Nucleus accumbens (tissue), 56 donors: Measurements from ENCODE around the gene SPTB.
A peak's percentile ranks its signal among the peaks of the same experiment; 100 is the strongest.

Source experiments
- DNase-seq, 56 donors: peaks; one replicate each; lab custom pipeline; 2025; lab: John Stamatoyannopoulos, UW

The SPTB gene

GRCh38 chr14:64736271-64737169, 143.2 kb downstream of the SPTB start:
- DNase-seq = no peak

DNA sequence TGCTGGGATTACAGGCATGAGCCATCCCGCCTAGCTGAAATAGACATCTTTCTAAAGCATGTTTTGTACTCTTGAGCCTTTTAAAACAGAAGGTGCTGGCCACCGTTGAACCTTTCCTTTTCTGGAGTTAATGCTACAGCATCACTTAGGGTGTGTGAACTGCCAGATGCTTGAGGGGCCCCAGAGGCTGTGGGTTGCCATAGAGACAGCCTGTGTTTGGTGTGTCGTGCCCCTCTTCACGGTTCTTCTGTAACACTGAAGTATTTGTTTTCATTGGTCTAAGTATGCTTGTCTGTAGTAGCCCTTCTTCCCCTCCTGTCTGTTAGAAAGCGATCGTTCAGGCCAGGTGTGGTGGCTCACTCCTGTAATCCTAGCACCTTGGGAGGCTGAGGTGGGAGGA, 144.7 kb downstream of the SPTB start:
- DNase-seq = no peak

- DNase-seq = no peak
These were observed 145.8 kb downstream of the SPTB start for GRCh38 chr14:64733899-64734298.

DNA sequence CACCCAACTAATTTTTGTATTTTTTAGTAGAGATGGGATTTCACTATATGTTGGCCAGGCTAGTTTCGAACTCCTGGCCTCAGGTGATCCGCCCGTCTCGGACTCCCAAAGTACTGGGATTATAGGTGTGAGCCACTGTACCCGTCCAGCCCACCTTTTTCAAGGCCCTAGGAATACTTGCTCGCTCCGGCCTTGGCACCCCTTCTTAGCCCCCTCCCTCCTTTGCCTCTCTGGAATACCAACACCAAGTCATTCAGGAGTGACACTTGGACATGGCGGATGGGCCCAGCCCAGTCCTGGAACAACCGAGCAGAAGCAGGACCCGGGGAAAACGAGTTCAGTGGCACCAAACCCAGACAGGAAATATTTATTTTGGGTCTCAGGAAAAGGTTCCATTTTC, 146.4 kb downstream of the SPTB start:
- no peak for DNase-seq

GRCh38 chr14:64732536-64733120, 147.1 kb downstream of the SPTB start:
- no peak for DNase-seq

- no peak for DNase-seq
These were observed 147.6 kb downstream of the SPTB start for GRCh38 chr14:64732066-64732465.

DNA sequence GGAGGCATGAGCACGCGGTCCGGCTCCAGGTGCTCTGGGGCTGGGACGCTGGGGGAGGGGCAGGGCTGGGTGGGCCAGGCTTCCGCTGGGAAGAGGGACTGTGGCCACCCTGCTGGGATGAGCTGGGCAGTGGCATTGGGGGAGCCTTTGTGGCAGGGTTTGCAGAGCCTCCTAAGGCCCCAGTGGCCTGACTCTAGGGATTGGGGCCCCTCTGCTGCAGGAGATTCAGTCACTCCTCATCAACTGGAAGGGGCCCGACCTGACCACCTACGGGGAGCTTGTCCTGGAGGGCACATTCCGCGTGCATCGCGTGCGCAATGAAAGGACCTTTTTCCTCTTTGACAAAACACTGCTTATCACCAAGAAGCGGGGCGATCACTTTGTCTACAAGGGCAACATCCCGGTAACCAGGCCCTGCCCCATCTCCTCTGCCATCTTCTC, 148.5 kb downstream of the SPTB start:
- no peak for DNase-seq

DNA sequence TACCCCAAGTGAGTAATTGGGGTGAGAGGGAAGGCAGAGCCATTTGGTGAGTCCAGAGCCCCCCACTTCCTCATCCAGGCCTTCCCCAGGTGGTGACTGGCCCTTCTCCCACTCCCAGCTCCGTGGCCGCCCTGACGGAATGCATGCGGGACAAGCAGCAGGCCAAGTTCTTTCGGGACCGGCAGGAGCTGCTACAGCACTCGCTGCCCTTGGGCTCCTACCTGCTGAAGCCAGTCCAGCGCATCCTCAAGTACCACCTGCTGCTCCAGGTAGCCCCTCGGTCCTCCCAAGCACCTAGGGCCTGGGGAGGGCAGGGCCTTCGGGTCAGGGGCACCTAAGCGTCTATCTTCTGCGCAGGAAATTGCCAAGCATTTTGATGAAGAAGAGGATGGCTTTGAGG, 149.0 kb downstream of the SPTB start:
- no peak for DNase-seq

DNA sequence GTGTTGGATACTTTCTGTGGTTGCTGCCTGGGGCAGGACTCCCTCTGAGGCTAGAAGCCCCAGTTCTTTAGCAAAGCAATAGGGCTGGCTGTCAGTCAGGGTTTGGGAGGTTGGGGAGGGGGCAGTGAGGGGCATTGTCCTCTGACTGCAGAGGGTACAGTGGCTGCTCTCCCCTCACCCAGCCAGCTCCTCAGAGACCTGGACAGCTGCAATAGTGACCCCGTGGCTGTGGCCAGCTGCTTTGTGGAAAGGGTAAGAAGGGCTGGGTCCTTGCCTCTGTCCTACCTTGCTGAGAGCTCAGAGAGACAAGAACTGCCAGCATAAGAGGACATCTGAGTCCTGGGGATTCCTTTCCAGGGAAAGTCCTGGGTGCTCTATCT, 149.7 kb downstream of the SPTB start:
- DNase-seq = no peak

DNA sequence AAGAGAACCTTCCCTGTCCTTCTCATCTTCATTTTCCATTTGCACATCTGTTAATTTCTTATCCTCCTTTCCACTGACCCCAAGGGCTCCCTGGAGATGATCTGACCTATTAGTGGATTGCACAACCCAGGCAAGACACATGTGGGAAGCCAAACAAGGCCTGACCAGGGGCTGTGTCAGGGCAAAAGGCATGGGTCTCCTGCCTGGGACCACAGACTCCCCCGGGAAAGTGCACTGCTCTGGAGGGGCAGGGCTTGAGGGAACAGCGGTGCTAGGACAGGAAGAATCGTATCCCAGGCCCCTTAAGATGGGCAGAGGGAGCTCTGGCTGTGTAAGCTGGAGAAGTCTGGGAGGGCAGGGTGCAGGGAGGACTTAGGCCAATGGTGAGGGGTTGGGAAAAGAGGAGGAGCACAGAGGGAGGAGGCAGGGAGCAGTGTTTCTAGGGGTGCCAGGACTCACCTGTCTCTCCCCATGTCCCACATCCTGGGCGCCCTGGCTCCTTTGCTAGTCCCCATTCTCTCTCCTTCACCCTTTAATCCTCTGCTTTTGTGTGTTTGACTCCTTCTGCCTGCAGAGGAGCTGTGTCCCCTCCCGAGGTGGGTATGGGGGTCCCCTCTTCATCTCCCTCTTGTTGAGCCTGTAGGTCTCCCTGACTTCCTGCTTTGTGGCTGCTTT, 150.2 kb downstream of the SPTB start:
- DNase-seq = no peak

DNA sequence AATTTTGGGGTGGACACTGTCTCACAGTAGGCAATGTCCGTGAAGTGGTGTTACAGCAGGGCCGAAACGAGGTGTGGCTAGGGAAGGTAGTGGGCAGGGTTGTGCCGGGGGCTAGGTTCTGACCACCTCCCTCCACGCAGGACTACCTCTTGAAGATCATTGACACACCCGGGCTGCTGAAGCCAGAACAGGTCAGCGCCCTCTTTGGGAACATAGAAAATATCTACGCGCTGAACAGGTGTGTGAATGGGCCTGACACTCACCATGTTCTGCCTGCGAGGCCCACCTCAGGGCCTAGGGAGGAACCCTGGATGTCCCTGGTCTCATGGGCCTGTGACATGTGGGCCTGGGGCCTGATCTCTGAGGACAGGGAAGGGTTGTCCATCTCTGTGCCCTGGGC, 150.9 kb downstream of the SPTB start:
- DNase-seq = no peak

GRCh38 chr14:64728106-64728505, 151.6 kb downstream of the SPTB start:
- DNase-seq = no peak

DNA sequence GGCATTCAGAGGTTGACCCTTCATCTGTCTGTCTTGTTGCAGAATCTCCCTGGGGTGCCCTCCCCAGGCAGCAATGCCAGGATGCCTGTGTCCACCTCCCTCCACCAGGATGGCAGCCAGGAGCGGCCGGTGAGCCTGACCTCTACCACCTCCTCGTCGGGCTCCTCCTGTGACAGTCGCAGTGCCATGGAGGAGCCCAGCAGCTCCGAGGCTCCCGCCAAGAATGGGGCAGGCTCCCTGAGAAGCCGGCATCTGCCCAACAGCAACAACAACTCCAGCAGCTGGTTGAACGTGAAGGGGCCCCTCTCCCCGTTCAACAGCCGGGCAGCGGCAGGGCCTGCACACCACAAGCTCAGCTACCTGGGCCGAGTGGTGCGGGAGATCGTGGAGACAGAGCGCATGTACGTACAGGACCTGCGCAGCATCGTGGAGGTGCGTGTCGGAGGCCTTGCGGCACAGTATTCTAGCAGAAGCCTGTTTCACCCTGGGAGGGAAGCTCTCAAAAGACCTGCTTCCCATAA, 152.1 kb downstream of the SPTB start:
- DNase-seq = peak in 1 of 56 donors; percentile 31

DNA sequence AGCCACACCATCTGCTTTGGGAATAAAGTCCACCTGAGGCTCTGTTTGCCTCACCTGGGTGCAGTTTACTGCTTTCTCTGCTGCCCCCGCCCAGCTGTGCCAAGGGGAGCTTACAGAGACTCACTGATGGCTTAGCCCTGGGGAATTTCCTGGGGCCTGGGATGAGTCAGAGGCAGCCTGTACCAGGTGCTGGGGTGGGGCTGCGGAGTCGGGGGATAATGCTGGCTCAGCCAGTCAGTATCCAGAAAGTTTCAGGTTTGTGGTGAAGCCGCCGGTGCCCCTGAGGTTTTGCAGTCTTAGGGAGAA, 153.2 kb downstream of the SPTB start:
- DNase-seq = peak in 4 of 56 donors; percentile 13 to 34 (median 30)

GRCh38 chr14:64725879-64726584, 153.7 kb downstream of the SPTB start:
- DNase-seq = no peak

DNA sequence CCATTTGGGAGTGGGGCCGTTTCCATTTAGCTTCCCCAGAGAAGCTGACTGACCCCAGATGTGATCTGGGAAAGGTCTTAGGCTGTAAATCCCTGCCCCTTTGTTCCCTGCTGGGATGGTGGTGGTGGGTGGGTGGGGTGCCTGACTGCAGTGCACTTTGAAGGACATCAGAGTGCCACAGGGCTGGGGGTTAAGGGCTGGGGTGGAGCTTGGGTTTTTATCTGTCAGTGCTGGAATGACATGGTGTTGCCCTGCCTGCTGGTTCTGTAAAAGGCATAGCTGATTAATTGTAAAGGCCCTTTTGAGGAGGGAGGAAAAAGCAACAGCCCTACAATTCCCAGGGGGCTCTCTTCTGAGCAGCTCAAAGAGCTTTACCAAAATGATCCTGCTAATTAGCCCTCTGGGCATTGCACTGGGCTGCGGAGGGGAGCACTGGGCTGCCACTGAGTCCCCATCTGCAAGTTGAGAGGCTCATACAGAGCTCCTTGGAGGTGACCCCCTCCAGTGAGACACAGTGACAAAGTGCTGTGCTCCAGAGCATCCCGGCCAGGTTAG, 154.4 kb downstream of the SPTB start:
- DNase-seq = no peak

GRCh38 chr14:64724578-64724930, 155.2 kb downstream of the SPTB start:
- no peak for DNase-seq

DNA sequence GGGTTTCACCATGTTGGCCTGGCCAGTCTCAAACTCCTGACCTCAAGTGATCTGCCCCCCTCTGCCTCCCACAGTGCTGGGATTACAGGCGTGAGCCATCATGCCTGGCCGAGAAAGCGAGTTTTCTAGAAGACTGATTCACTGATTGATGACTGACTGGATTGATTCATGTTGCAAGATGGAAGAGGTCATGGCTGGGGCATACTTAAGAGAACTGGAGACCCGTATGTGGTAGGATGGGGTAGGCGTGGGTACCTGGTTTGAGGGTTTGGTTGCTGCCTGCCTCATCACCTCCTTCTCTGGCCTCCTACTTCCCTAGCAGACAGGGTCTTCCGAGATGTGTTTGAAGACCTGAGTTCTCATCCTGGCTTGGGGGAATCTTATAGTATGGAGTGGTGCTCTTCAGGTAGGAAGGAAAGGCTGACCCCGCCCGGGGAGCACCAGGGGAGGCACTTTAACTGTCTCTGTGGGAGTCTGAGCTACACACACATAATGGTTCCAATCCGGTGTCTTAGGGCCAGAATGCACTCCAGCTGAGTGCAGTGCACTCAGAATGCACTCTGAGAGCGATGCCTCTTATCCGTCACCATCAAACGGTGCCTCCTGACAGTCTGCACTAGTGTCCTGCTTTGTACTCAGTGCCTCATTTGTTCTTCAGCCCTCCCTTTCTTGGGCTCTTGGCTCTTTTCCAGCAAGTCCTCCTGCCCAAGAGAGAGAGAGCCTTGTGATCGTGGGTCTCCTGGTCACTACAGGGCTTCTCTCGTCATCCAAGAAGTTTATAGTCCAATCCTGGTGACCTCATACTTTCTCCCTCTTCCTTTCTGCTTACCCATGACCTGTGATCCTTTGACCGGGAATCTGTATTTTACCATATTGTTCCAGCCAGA, 155.8 kb downstream of the SPTB start:
- peak in 18 of 56 donors; percentile 9 to 54 (median 26) for DNase-seq

- DNase-seq = no peak
These were observed 156.8 kb downstream of the SPTB start for GRCh38 chr14:64722842-64723447.
